Lower leg skin (tissue), 4 donors: ENCODE data around the gene CA10. TPM values are rescaled to one million over a fixed set of nuclear protein-coding genes. Genes with fewer than 3 reads are reported as not detected.

ENCODE experiments used
- DNase-seq, 2 donors: peaks; one replicate each; pipeline ENCODE4 v3.0.0-alpha.2; 2019; ENCODE audit warnings: low spot score in 2 of 2
- H3K4me3 ChIP-seq: fragments of 200-600 bp; sonication (generic); 2 replicates; pipeline ENCODE4 v1.5.1; 2017; ENCODE audit warnings: mild to moderate bottlenecking, low read depth; ENCODE audit not compliant: poor library complexity, severe bottlenecking
- CTCF ChIP-seq, 3 donors: fragments of 450-650 bp; IDR thresholded peaks; one replicate each; pipeline ENCODE4 v1.5.1; 2016; ENCODE audit warnings: antibody characterized with exemption in 3 of 3, mild to moderate bottlenecking in 3 of 3, moderate library complexity in 2 of 3
- POLR2A ChIP-seq, 2 donors: fragments of 450-650 bp; IDR thresholded peaks; one replicate each; pipeline ENCODE4 v1.6.1; 2016 to 2017; ENCODE audit warnings: antibody characterized with exemption in 2 of 2, mild to moderate bottlenecking in 1 of 2, moderate library complexity in 1 of 2
- WGBS, 2 donors: methylation state at CpG; one replicate each; pipeline ENCODE4 v1.1.5; 2018; 5-methylcytosine and 5-hydroxymethylcytosine counted together
- intact Hi-C: fragments of 100-400 bp; cut with DNase I; formaldehyde crosslinking; loops from one replicate; pipeline ENCODE4 v1.15.0; 2023; ENCODE audit warnings: low total_unique reads
- total RNA-seq, 4 donors: library from RNA; depleted of rRNA; stranded (reverse); fragments of >200 nt; gene quantifications; one replicate each; pipeline ENCODE4 v1.1.0, GENCODE V29; 2016

The CA10 gene
- total RNA-seq, 4 donors from 2014 or later: not detected

GRCh38 chr17:51833045-51833444 is 325.5 kb downstream of the CA10 start:
- WGBS, 2 donors: 35 to 36% methylated on average over 2 of the region's 2 CpGs
- intact Hi-C loops: no loop called here

GRCh38 chr17:51830886-51831285 is 327.6 kb downstream of the CA10 start:
- no peak for DNase-seq
- intact Hi-C loops: no loop called here
- H3K4me3 ChIP-seq: no peak overlapping the region
- TF ChIP-seq CTCF (IDR thresholded peaks at IDR 0.05) (no peak), POLR2A (IDR thresholded peaks at IDR 0.05) (no peak)
- 60 to 64% methylated on average over 3 of the region's 3 CpGs for WGBS, 2 donors

More at GRCh38 chr17:51833045-51833444, 325.5 kb downstream of the CA10 start:
- H3K4me3 ChIP-seq: no peak overlapping the region
- no peak for DNase-seq
- no peak for TF ChIP-seq CTCF (IDR thresholded peaks at IDR 0.05)
- TF ChIP-seq POLR2A (IDR thresholded peaks at IDR 0.05): no peak

- intact Hi-C loops: no loop called here
- H3K4me3 ChIP-seq: no peak overlapping the region
- DNase-seq: no peak
- WGBS, 2 donors: 39 to 44% methylated on average over 1 of the region's 1 CpG
- no peak for TF ChIP-seq CTCF (IDR thresholded peaks at IDR 0.05)
- no peak for TF ChIP-seq POLR2A (IDR thresholded peaks at IDR 0.05)
Observed at GRCh38 chr17:51830451-51830850, 328.1 kb downstream of the CA10 start.

GRCh38 chr17:51828901-51829300 is 329.6 kb downstream of the CA10 start:
- intact Hi-C loops: no loop called here

GRCh38 chr17:51827140-51827539 is 331.4 kb downstream of the CA10 start:
- intact Hi-C loops: no loop called here

More at GRCh38 chr17:51828901-51829300, 329.6 kb downstream of the CA10 start:
- no peak overlapping the region for H3K4me3 ChIP-seq
- no peak for DNase-seq
- WGBS, 2 donors: 24 to 28% methylated on average over 2 of the region's 2 CpGs
- TF ChIP-seq POLR2A (IDR thresholded peaks at IDR 0.05) (no peak), CTCF (IDR thresholded peaks at IDR 0.05) (no peak)

More at GRCh38 chr17:51827140-51827539, 331.4 kb downstream of the CA10 start:
- TF ChIP-seq CTCF (IDR thresholded peaks at IDR 0.05) (no peak), POLR2A (IDR thresholded peaks at IDR 0.05) (no peak)
- no peak for DNase-seq
- 88 to 90% methylated on average over 1 of the region's 1 CpG for WGBS, 2 donors
- H3K4me3 ChIP-seq: no peak overlapping the region
